Measurements from ENCODE around the gene ACBD7.

Gene ACBD7

DNA sequence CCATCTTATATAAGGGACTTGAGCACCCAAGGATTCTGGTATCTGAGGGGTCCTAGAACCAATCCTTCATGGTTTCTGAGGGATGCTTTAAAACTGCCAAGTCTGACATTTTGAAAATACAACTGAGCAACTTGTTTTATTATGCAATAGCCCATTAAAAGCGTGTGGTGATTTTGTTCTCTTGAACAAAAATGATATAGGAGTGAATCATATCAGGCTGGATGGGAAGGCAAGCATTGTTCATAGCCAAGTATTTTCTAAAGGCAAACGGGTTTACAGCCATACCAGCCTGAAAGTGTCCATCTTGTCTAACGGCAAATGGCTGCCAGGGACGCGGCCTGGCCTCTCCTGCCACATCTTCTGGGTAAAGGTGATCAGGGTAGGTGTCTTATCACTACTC is 31.9 kb upstream of the ACBD7 start:
- H3K36me3 ChIP-seq (ENCODE audit: control insufficient read depth in 2 of 2, insufficient read depth in 1 of 2, low read length in 2 of 2): peaks cover 4 to 73% of the 10 kb centered on the region in 2 experiments; a peak in 2 of 3 replicates
- TF ChIP-seq ZNF211 (tag by site-specific recombination; IDR thresholded peaks at IDR 0.05; ENCODE audit: low read depth): no peak
- TF ChIP-seq MEIS1 (CRISPR knock-in tag; IDR thresholded peaks at IDR 0.05; ENCODE audit: borderline replicate concordance): no peak
- TF ChIP-seq ZFP3 (tag by site-specific recombination; IDR thresholded peaks at IDR 0.05; ENCODE audit: low read depth): no peak
- TF ChIP-seq ZNF624 (tag by site-specific recombination; IDR thresholded peaks at IDR 0.05): no peak
- TF ChIP-seq ZNF792 (tag by site-specific recombination; IDR thresholded peaks at IDR 0.05): no peak
- no peak for TF ChIP-seq ZNF530 (tag by site-specific recombination; IDR thresholded peaks at IDR 0.05; ENCODE audit: low read depth)
- TF ChIP-seq ZNF366 (tag by site-specific recombination; conservative IDR thresholded peaks at IDR 0.05): no peak
- TF ChIP-seq ZNF19 (tag by site-specific recombination; IDR thresholded peaks at IDR 0.05; ENCODE audit: low read depth): no peak
- TF ChIP-seq, protein P1, sequence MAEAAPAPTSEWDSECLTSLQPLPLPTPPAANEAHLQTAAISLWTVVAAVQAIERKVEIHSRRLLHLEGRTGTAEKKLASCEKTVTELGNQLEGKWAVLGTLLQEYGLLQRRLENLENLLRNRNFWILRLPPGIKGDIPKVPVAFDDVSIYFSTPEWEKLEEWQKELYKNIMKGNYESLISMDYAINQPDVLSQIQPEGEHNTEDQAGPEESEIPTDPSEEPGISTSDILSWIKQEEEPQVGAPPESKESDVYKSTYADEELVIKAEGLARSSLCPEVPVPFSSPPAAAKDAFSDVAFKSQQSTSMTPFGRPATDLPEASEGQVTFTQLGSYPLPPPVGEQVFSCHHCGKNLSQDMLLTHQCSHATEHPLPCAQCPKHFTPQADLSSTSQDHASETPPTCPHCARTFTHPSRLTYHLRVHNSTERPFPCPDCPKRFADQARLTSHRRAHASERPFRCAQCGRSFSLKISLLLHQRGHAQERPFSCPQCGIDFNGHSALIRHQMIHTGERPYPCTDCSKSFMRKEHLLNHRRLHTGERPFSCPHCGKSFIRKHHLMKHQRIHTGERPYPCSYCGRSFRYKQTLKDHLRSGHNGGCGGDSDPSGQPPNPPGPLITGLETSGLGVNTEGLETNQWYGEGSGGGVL (tag by site-specific recombination; IDR thresholded peaks at IDR 0.05): no peak
- TF ChIP-seq ZNF223 (tag by site-specific recombination; IDR thresholded peaks at IDR 0.05): no peak
- TF ChIP-seq ZNF324 (tag by site-specific recombination; IDR thresholded peaks at IDR 0.05): no peak
- no peak for TF ChIP-seq ZNF155 (tag by site-specific recombination; IDR thresholded peaks at IDR 0.05)
- H3K27ac ChIP-seq (ENCODE audit: extremely low read depth, low read depth, low read length): no peak overlapping the region
- POLR2A ChIA-PET: interaction anchor here (0.6 kb wide), 1 partner anchor 15 kb away, joined by 3 read pairs; no protein-coding TSS in a partner anchor
- H3K4me1 ChIP-seq (ENCODE audit: control insufficient read depth, insufficient read depth, low read length): no peaks in the 10 kb centered on the region
- CTCF ChIA-PET: no interaction called here
- no peaks in the 10 kb centered on the region for H3K9me3 ChIP-seq (ENCODE audit: control insufficient read depth, insufficient read depth, low read depth, low read length)
- no peak overlapping the region for H3K4me3 ChIP-seq (ENCODE audit: low read depth, low read length)

DNA sequence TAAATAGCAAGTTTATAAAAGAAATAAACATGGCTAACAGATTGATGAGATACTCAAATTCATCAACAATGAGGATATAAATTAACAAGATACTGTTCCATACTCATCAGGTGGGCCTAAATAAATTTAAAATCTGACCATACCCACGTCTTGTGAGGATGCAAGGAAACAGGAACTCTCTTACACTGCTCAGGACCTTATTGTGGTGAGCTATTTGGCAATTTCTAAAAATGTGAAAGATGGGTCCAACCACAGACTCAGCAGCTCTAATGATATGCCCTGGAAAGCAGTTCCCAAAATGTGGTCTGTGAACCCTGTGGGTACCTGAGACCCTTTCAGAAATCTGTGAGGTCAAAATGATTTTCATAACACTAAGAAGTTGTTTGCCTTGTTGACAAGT is 30.0 kb upstream of the ACBD7 start:
- Histone ChIP-seq H3K27ac (ENCODE audit: extremely low read depth, low read depth, low read length) (no peak overlapping the region), H3K9me3 (ENCODE audit: control insufficient read depth, insufficient read depth, low read depth, low read length) (no peaks in the 10 kb centered on the region), H3K4me1 (ENCODE audit: control insufficient read depth, insufficient read depth, low read length) (no peaks in the 10 kb centered on the region), H3K36me3 (ENCODE audit: control insufficient read depth in 2 of 2, insufficient read depth in 1 of 2, low read length in 2 of 2) (peaks cover 4 to 67% of the 10 kb centered on the region in 2 experiments; a peak in 2 of 3 replicates), H3K4me3 (ENCODE audit: low read depth, low read length) (no peak overlapping the region)
- TF ChIP-seq ZBTB20 (tag by site-specific recombination; IDR thresholded peaks at IDR 0.05): no peak
- no peak for TF ChIP-seq ZNF670 (tag by site-specific recombination; IDR thresholded peaks at IDR 0.05; ENCODE audit: low read depth)
- TF ChIP-seq KLF16 (tag by site-specific recombination; IDR thresholded peaks at IDR 0.05): no peak
- no peak for TF ChIP-seq YY2 (tag by site-specific recombination; IDR thresholded peaks at IDR 0.05)
- no peak for TF ChIP-seq ZNF211 (tag by site-specific recombination; IDR thresholded peaks at IDR 0.05; ENCODE audit: low read depth)
- no peak for TF ChIP-seq ZNF112 (tag by site-specific recombination; IDR thresholded peaks at IDR 0.05)
- TF ChIP-seq KLF8 (tag by site-specific recombination; IDR thresholded peaks at IDR 0.05): no peak
- CTCF ChIA-PET: no interaction called here
- POLR2A ChIA-PET: no interaction called here

DNA sequence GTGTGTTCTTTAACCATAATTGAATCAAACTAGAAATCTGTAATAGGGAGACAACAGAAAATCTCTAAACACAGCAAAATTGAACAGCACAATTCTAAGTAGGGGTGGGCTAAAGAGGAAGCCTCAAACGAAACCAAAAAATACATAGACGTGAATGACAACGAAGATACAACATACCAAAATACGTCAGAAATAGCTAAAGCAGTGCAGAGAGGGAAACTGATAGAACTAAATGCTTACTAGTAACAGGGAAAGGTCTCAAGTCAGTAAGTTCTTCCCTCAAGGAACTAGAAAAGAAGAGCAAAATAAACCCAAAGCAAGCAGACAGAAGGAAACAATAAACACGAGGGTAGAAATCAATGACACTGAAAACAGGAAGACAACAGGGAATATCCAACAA is 27.6 kb upstream of the ACBD7 start:
- CTCF ChIA-PET: interaction anchor here (0.9 to 1.2 kb wide), 2 partner anchors 11 to 37 kb away, joined by 3 read pairs; no protein-coding TSS in a partner anchor
- H3K4me3 ChIP-seq (ENCODE audit: low read depth, low read length): no peak overlapping the region
- POLR2A ChIA-PET: no interaction called here
- no peak overlapping the region for H3K27ac ChIP-seq (ENCODE audit: extremely low read depth, low read depth, low read length)
- no peaks in the 10 kb centered on the region for H3K9me3 ChIP-seq (ENCODE audit: control insufficient read depth, insufficient read depth, low read depth, low read length)
- TF ChIP-seq ZNF133 (tag by site-specific recombination; IDR thresholded peaks at IDR 0.05) (peak; percentile 97), MZF1 (tag by site-specific recombination; IDR thresholded peaks at IDR 0.05; ENCODE audit: borderline replicate concordance) (no peak)
- H3K4me1 ChIP-seq (ENCODE audit: control insufficient read depth, insufficient read depth, low read length): no peaks in the 10 kb centered on the region
- H3K36me3 ChIP-seq (ENCODE audit: control insufficient read depth in 2 of 2, insufficient read depth in 1 of 2, low read length in 2 of 2): peaks cover 14 to 68% of the 10 kb centered on the region in 2 experiments
